Measurements from ENCODE around the gene TGFBR3L. TPM values are rescaled to one million over a fixed set of nuclear protein-coding genes. Genes with fewer than 3 reads are reported as not detected.

Gene TGFBR3L
- total RNA-seq, 1 experiment from 2014 or later, result 12.5 TPM

- Histone ChIP-seq H3K9me3 (ENCODE audit: control insufficient read depth, insufficient read depth, low read depth, low read length) (no peaks in the 10 kb centered on the region), H3K4me1 (ENCODE audit: control insufficient read depth, insufficient read depth, low read length) (peaks cover 47% of the 10 kb centered on the region), H3K36me3 (ENCODE audit: control insufficient read depth, insufficient read depth, low read length) (no peaks in the 10 kb centered on the region; the same call in 1 of the 2 replicates), H3K27me3 (ENCODE audit: control insufficient read depth, insufficient read depth, low read length) (no peaks in the 10 kb centered on the region), H3K4me3 (ENCODE audit: low read depth in 2 of 2, low read length in 2 of 2) (no peak overlapping the region; a peak in 2 of 4 replicates), H3K27ac (ENCODE audit: low read length) (peak overlapping the region; percentile 0; the same call in 1 of the 2 replicates)
- ATAC-seq (no peak), DNase-seq (ENCODE audit: low read depth, low spot score) (no peak)
- BruUV-seq (replicated peaks), result no TSS peak
- ChIA-PET CTCF (interaction anchor here (0.7 kb wide), 1 partner anchor 12 kb away, joined by 4 read pairs; no protein-coding TSS in a partner anchor), POLR2A (no interaction called here)
- in situ Hi-C loops (cut with HindIII; ENCODE audit: low pct_unique_long_range_greater_than_20kb, low sequenced_read_pairs) (no loop called here), intact Hi-C loops (cut with micrococcal nuclease; ENCODE audit: unreplicated experiment) (no loop called here)
- TF ChIP-seq TCF7L2 (IDR thresholded peaks at IDR 0.05; ENCODE audit: low read depth, low read length) (no peak), CTCF (IDR thresholded peaks at IDR 0.05) (no peak), SIN3A (IDR thresholded peaks at IDR 0.05; ENCODE audit: borderline replicate concordance, insufficient read depth, low read depth, low read length) (no peak)
These were observed 9.6 kb downstream of the TGFBR3L start for GRCh38 chr19:7924241-7924640.

GRCh38 chr19:7924651-7925170 lies 10.1 kb downstream of the TGFBR3L start:
- Histone ChIP-seq H3K4me3 (ENCODE audit: low read depth in 2 of 2, low read length in 2 of 2) (peak overlapping the region; percentile 39 to 46), H3K27ac (ENCODE audit: low read length) (peak overlapping the region; percentile 34; the same call in 1 of the 2 replicates), H3K27me3 (ENCODE audit: control insufficient read depth, insufficient read depth, low read length) (no peaks in the 10 kb centered on the region), H3K36me3 (ENCODE audit: control insufficient read depth, insufficient read depth, low read length) (no peaks in the 10 kb centered on the region; the same call in 1 of the 2 replicates), H3K4me1 (ENCODE audit: control insufficient read depth, insufficient read depth, low read length) (peaks cover 52% of the 10 kb centered on the region), H3K9me3 (ENCODE audit: control insufficient read depth, insufficient read depth, low read depth, low read length) (no peaks in the 10 kb centered on the region)
- intact Hi-C loops (cut with micrococcal nuclease; ENCODE audit: unreplicated experiment), result no loop called here
- ChIA-PET CTCF (interaction anchor here (0.7 kb wide), 1 partner anchor 13 kb away, joined by 4 read pairs; no protein-coding TSS in a partner anchor), POLR2A (no interaction called here)
- TF ChIP-seq REST (IDR thresholded peaks at IDR 0.05; ENCODE audit: insufficient read depth in 1 of 2, low read depth in 2 of 2, low read length in 1 of 2) (no peak), SIN3A (IDR thresholded peaks at IDR 0.05; ENCODE audit: borderline replicate concordance, insufficient read depth, low read depth, low read length) (no peak; the same call in 1 of the 2 replicates), CTCF (IDR thresholded peaks at IDR 0.05) (no peak), POLR2AphosphoS5 (IDR thresholded peaks at IDR 0.05; ENCODE audit: low read depth, low read length) (no peak), TCF7L2 (IDR thresholded peaks at IDR 0.05; ENCODE audit: low read depth, low read length) (no peak)
- BruUV-seq (replicated peaks), result no TSS peak
- in situ Hi-C loops (cut with HindIII; ENCODE audit: low pct_unique_long_range_greater_than_20kb, low sequenced_read_pairs), result no loop called here
- ATAC-seq (no peak), DNase-seq (ENCODE audit: low read depth, low spot score) (no peak)

All from Panc1 (cell line).